Dermis lymphatic vessel endothelial cell (primary cell): Measurements from ENCODE around the gene KAT6B. TPM values are rescaled to one million over a fixed set of nuclear protein-coding genes. Genes with fewer than 3 reads are reported as not detected.

ENCODE experiments used
- total RNA-seq: library from RNA; depleted of rRNA; stranded (reverse); fragments of >200 nt; gene quantifications from 2 replicates; pipeline ENCODE4 v1.2.1, GENCODE V29; 2014

KAT6B gene
- total RNA-seq, result 23.0 and 25.4 TPM in 2 replicates

DNA sequence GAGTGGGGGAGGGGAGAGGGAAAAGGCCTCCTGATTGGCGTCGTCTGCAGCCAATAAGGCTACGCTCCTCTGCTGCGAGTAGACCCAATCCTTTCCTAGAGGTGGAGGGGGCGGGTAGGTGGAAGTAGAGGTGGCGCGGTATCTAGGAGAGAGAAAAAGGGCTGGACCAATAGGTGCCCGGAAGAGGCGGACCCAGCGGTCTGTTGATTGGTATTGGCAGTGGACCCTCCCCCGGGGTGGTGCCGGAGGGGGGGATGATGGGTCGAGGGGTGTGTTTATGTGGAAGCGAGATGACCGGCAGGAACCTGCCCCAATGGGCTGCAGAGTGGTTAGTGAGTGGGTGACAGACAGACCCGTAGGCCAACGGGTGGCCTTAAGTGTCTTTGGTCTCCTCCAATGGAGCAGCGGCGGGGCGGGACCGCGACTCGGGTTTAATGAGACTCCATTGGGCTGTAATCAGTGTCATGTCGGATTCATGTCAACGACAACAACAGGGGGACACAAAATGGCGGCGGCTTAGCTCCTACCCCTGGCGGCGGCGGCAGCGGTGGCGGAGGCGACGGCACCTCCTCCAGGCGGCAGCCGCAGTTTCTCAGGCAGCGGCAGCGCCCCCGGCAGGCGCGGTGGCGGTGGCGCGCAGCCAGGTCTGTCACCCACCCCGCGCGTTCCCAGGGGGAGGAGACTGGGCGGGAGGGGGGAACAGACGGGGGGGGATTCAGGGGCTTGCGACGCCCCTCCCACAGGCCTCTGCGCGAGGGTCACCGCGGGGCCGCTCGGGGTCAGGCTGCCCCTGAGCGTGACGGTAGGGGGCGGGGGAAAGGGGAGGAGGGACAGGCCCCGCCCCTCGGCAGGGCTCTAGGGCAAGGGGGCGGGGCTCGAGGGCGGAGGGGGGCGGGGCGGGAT, at the start of gene KAT6B:
Gene KAT6B, plus strand, starts transcription at position 459 of the 903 bp plus-strand sequence. CDS start 16,258 bp downstream, outside the sequence.

